ENCODE data around the gene SHMT2. TPM values are rescaled to one million over a fixed set of nuclear protein-coding genes. Genes with fewer than 3 reads are reported as not detected.
A peak's percentile ranks its signal among the peaks of the same experiment; 100 is the strongest.

The SHMT2 gene
- total RNA-seq, 1 experiment from 2014 or later: 297 TPM

DNA sequence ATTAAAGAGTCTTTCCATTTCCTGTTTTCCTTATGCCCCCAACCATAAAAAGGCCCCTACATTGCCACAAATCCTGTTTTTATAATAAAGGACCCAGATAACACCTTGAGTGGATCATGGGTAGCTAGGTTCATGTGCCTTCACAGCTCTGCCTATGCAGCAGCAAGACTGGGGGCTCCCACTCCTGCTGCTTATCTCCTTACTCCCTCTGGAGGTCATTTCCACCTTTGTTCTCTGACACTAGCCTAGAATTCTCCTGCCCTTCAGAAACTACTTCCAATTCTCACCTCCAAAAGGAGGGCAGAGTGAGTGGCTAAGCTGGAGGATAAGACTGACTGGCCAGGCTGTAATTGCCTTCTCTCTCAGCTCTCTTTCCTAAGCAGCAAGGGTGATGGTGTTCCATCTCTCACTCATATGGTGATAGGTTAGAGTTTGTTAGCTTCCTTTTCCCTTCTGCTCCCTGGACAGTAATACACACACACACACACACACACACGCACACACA, 41.5 kb downstream of the SHMT2 start (continued):
- TF ChIP-seq ZNF281 (CRISPR knock-in tag; IDR thresholded peaks at IDR 0.05): no peak
- no peak for TF ChIP-seq ZNF423 (CRISPR knock-in tag; IDR thresholded peaks at IDR 0.05)
- no peak for TF ChIP-seq ESRRA (CRISPR knock-in tag; IDR thresholded peaks at IDR 0.05; ENCODE audit: borderline replicate concordance)
- no peak for TF ChIP-seq SP1 (CRISPR knock-in tag; conservative IDR thresholded peaks at IDR 0.05)
- no peak for TF ChIP-seq ETV6 (CRISPR knock-in tag; IDR thresholded peaks at IDR 0.05)
- no peak for TF ChIP-seq RELA (CRISPR knock-in tag; IDR thresholded peaks at IDR 0.05; ENCODE audit: borderline replicate concordance)
- TF ChIP-seq NFYB (CRISPR knock-in tag; conservative IDR thresholded peaks at IDR 0.05; ENCODE audit: low read depth): no peak

DNA sequence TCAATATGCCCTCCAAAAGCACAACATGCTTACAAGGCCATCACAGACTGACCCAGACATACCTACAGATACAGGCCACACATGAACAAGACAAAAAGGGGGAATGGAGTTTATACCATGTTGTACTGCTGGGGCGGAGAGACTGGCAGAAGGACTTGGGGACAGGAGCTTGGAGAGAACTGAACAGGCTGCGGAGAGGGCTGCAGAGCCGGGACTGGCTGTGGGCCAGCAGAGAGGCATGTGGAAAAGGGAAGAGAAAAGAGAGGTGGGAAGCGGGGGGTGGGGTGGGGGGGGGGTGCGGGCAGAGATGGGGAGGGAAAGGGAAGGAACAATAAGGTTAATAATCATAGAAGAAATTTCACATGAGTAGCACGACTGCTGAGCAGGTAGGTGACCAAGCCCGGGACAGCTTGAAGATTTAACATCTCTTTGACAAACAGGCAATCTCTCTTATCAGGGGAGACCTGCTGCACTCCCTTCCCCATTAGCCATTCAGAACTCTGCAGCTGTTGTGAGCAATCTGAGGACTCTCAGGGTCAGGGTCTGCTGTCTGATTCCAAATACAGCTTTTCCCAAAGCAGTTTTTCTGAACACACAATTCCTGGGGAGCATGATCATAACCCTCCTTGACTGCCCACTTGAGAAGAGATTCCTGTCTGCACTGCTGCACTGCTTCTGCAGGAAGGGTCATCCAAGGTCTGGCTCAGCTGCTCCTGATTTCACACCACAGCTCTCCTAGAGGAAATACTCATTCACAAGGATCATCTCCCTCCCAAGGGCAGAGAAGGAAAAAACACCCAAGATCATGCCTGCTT, 43.0 kb downstream of the SHMT2 start:
- DNase-seq (ENCODE audit: low spot score) (no peak), ATAC-seq (no peak)
- H3K4me1 Mint-ChIP-seq: no peaks in the 10 kb centered on the region
- peak overlapping the region; percentile 34 for H3K27ac Mint-ChIP-seq
- POLR2A ChIA-PET: no interaction called here
- TF ChIP-seq IRF2 (CRISPR knock-in tag; IDR thresholded peaks at IDR 0.05; ENCODE audit: borderline replicate concordance, low read depth) (no peak), ZNF671 (CRISPR knock-in tag; IDR thresholded peaks at IDR 0.05) (no peak), HMGA2 (CRISPR knock-in tag; IDR thresholded peaks at IDR 0.05) (no peak), TEAD4 (CRISPR knock-in tag; IDR thresholded peaks at IDR 0.05) (no peak), JUN (CRISPR knock-in tag; IDR thresholded peaks at IDR 0.05) (no peak), NFE2L1 (CRISPR knock-in tag; IDR thresholded peaks at IDR 0.05) (no peak), ZNF232 (CRISPR knock-in tag; IDR thresholded peaks at IDR 0.05) (no peak), GRHL2 (CRISPR knock-in tag; IDR thresholded peaks at IDR 0.05; ENCODE audit: insufficient replicate concordance, severe bottlenecking) (no peak), NR3C1 (CRISPR knock-in tag; conservative IDR thresholded peaks at IDR 0.05; ENCODE audit: low read depth) (no peak), MLX (CRISPR knock-in tag; IDR thresholded peaks at IDR 0.05) (no peak), GABPB1 (CRISPR knock-in tag; IDR thresholded peaks at IDR 0.05) (no peak), SOX15 (CRISPR knock-in tag; IDR thresholded peaks at IDR 0.05) (no peak), EMX1 (CRISPR knock-in tag; IDR thresholded peaks at IDR 0.05) (no peak), ZBTB21 (CRISPR knock-in tag; IDR thresholded peaks at IDR 0.05; ENCODE audit: borderline replicate concordance) (no peak), KAT7 (CRISPR knock-in tag; IDR thresholded peaks at IDR 0.05; ENCODE audit: borderline replicate concordance) (no peak), ZNF416 (CRISPR knock-in tag; IDR thresholded peaks at IDR 0.05) (no peak), FOXJ3 (CRISPR knock-in tag; IDR thresholded peaks at IDR 0.05; ENCODE audit: borderline replicate concordance) (no peak)
- TF ChIP-seq, protein P1, sequence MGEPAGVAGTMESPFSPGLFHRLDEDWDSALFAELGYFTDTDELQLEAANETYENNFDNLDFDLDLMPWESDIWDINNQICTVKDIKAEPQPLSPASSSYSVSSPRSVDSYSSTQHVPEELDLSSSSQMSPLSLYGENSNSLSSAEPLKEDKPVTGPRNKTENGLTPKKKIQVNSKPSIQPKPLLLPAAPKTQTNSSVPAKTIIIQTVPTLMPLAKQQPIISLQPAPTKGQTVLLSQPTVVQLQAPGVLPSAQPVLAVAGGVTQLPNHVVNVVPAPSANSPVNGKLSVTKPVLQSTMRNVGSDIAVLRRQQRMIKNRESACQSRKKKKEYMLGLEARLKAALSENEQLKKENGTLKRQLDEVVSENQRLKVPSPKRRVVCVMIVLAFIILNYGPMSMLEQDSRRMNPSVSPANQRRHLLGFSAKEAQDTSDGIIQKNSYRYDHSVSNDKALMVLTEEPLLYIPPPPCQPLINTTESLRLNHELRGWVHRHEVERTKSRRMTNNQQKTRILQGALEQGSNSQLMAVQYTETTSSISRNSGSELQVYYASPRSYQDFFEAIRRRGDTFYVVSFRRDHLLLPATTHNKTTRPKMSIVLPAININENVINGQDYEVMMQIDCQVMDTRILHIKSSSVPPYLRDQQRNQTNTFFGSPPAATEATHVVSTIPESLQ (CRISPR knock-in tag; IDR thresholded peaks at IDR 0.05): no peak
- TF ChIP-seq, protein P2, sequence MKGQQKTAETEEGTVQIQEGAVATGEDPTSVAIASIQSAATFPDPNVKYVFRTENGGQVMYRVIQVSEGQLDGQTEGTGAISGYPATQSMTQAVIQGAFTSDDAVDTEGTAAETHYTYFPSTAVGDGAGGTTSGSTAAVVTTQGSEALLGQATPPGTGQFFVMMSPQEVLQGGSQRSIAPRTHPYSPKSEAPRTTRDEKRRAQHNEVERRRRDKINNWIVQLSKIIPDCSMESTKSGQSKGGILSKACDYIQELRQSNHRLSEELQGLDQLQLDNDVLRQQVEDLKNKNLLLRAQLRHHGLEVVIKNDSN (CRISPR knock-in tag; IDR thresholded peaks at IDR 0.05): no peak
- TF ChIP-seq, protein P3, sequence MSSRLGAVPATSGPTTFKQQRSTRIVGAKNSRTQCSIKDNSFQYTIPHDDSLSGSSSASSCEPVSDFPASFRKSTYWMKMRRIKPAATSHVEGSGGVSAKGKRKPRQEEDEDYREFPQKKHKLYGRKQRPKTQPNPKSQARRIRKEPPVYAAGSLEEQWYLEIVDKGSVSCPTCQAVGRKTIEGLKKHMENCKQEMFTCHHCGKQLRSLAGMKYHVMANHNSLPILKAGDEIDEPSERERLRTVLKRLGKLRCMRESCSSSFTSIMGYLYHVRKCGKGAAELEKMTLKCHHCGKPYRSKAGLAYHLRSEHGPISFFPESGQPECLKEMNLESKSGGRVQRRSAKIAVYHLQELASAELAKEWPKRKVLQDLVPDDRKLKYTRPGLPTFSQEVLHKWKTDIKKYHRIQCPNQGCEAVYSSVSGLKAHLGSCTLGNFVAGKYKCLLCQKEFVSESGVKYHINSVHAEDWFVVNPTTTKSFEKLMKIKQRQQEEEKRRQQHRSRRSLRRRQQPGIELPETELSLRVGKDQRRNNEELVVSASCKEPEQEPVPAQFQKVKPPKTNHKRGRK (CRISPR knock-in tag; IDR thresholded peaks at IDR 0.05; ENCODE audit: borderline replicate concordance): no peak
- no peaks in the 10 kb centered on the region for H3K27me3 Mint-ChIP-seq (ENCODE audit: low read depth)
- H3K9me3 Mint-ChIP-seq: peaks cover 3% of the 10 kb centered on the region; the same call in 1 of the 2 replicates
- peaks cover 15% of the 10 kb centered on the region for H3K36me3 Mint-ChIP-seq
- no peak overlapping the region for H3K4me3 Mint-ChIP-seq
- CTCF ChIA-PET: interaction anchor here (0.6 to 3.2 kb wide), 6 partner anchors 30 to 183 kb away, joined by 3 to 14 read pairs (median 5); partner anchors contain the start of gene INHBE
